Osteoblast (primary cell): ENCODE data around the gene LMNTD1. TPM values are rescaled to one million over a fixed set of nuclear protein-coding genes. Genes with fewer than 3 reads are reported as not detected.
A peak's percentile ranks its signal among the peaks of the same experiment; 100 is the strongest.

ENCODE experiments used
- DNase-seq: peaks from one replicate; pipeline ENCODE4 v3.0.0; 2011; ENCODE audit warnings: low spot score, mixed read lengths; ENCODE audit not compliant: insufficient read length; ENCODE audit errors: missing footprints
- H2AFZ ChIP-seq: 2 replicates; pipeline ENCODE4 v1.6.0; 2011; ENCODE audit warnings: mild to moderate bottlenecking, low read length
- H3K27ac ChIP-seq: 2 replicates; pipeline ENCODE4 v1.5.1; 2011; ENCODE audit warnings: mild to moderate bottlenecking, low read depth, low read length, moderate library complexity
- H3K27me3 ChIP-seq: 2 replicates; pipeline ENCODE4 v1.6.0; 2012; ENCODE audit warnings: mild to moderate bottlenecking, control low read depth, inconsistent platforms, low read length, moderate library complexity; ENCODE audit not compliant: insufficient read depth
- H3K36me3 ChIP-seq: 2 replicates; pipeline ENCODE4 v1.5.1; 2011; ENCODE audit warnings: mild to moderate bottlenecking, low read length, control low read depth, moderate library complexity; ENCODE audit not compliant: insufficient read depth
- H3K4me1 ChIP-seq: 2 replicates; pipeline ENCODE4 v1.5.1; 2011; ENCODE audit warnings: mild to moderate bottlenecking, low read length, control low read depth, moderate library complexity; ENCODE audit not compliant: insufficient read depth
- H3K4me2 ChIP-seq: 2 replicates; pipeline ENCODE4 v1.6.0; 2011; ENCODE audit warnings: mild to moderate bottlenecking, low read length; ENCODE audit not compliant: insufficient read depth
- H3K4me3 ChIP-seq: fragments of 200-600 bp; sonication (generic); 3 replicates; pipeline ENCODE4 v1.5.1; 2012; ENCODE audit warnings: mild to moderate bottlenecking, low read length, inconsistent platforms; ENCODE audit not compliant: insufficient read depth
- H3K79me2 ChIP-seq: 2 replicates; pipeline ENCODE4 v1.6.0; 2012; ENCODE audit warnings: mild to moderate bottlenecking, low read length, control low read depth, inconsistent platforms; ENCODE audit not compliant: insufficient read depth
- H3K9me3 ChIP-seq: 2 replicates; pipeline ENCODE4 v1.5.1; 2011; ENCODE audit warnings: low read depth, low read length, control low read depth
- H4K20me1 ChIP-seq: 2 replicates; pipeline ENCODE4 v1.6.0; 2012; ENCODE audit warnings: mild to moderate bottlenecking, low read length, control low read depth; ENCODE audit not compliant: insufficient read depth
- CTCF ChIP-seq: IDR thresholded peaks from 2 replicates; pipeline ENCODE4 v1.5.1; 2011; ENCODE audit warnings: mild to moderate bottlenecking, low read depth, low read length, moderate library complexity; ENCODE audit errors: extremely low read depth
- total RNA-seq: library from RNA; depleted of rRNA; stranded (reverse); fragments of >200 nt; gene quantifications from 2 replicates; pipeline ENCODE4 v1.2.3, GENCODE V29; 2012

LMNTD1 gene
- total RNA-seq, 1 donor, result not detected

DNA sequence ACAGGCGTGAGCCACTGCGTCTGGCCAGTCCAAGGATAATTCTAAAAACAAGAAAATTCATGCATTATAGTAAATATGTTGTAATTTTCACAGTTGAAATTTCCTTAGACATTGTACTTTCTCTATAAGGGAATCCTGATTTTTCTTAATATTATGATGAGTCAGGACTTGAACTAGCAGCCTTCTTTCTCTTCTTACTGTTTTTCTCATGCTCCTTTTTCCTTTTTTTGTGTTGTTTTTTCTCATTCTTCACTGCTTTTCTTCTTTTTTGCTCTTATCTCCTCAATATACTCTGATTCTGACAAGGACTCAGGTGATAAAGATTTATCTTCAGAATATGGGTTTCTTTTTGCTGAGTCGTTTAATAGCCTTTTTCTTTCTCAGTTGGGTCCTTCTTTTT, 117.7 kb downstream of the LMNTD1 start:
- Histone ChIP-seq H3K4me1 (peaks cover 23% of the 10 kb centered on the region), H3K79me2 (no peaks in the 10 kb centered on the region), H3K36me3 (no peaks in the 10 kb centered on the region), H3K27me3 (no peaks in the 10 kb centered on the region), H3K4me3 (no peak overlapping the region), H2AFZ (peak overlapping the region; percentile 98), H3K4me2 (no peak overlapping the region), H3K27ac (no peak overlapping the region), H3K9me3 (no peaks in the 10 kb centered on the region), H4K20me1 (no peaks in the 10 kb centered on the region)
- TF ChIP-seq CTCF, result no peak
- no peak for DNase-seq

- no peak for TF ChIP-seq CTCF
- Histone ChIP-seq H2AFZ (peak overlapping the region; percentile 53), H3K79me2 (no peaks in the 10 kb centered on the region), H3K4me2 (no peak overlapping the region), H3K27me3 (no peaks in the 10 kb centered on the region), H3K4me3 (no peak overlapping the region), H3K27ac (no peak overlapping the region), H3K4me1 (peaks cover 23% of the 10 kb centered on the region), H3K9me3 (no peaks in the 10 kb centered on the region), H3K36me3 (no peaks in the 10 kb centered on the region), H4K20me1 (no peaks in the 10 kb centered on the region)
- no peak for DNase-seq
Observed at GRCh38 chr12:25434515-25434914, 118.6 kb downstream of the LMNTD1 start.

DNA sequence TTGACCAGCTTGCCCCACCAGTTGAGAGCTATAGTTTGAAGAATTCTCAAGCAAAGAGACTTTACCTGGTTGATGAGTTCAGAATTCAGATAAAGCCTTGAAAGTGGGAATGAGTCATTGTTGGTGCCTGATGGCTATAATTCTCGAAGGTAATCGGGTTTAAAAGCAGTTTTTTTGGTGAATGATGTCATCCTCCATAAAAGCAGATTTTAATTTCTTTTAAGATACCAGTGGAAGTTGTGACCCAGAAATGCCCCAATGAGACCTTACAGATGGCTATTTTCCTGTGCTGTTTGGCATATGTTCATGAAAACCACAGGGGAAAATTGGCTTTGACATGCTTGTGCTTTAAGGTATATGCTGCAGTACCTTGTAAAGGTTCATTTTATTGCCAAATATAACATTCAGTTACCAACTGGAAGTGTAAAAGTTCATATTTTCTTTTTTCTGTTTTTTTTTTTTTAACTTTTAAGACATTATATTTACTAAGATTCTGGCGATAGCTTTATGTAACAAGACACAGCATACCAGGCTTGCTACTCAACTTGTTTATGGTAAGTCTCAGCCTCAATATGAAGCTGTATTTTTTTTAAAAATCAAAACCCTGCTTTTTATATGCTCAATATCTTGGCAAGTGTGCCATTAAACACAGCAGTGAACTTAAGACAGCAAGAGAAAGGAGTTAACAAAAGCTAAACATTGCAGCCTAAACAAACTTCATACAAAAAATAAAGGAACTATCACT, 119.3 kb downstream of the LMNTD1 start:
- no peaks in the 10 kb centered on the region for H3K27me3 ChIP-seq
- peak overlapping the region; percentile 15 for H3K4me2 ChIP-seq
- no peaks in the 10 kb centered on the region for H3K79me2 ChIP-seq
- H4K20me1 ChIP-seq, result no peaks in the 10 kb centered on the region
- H2AFZ ChIP-seq, result no peak overlapping the region
- H3K4me3 ChIP-seq, result no peak overlapping the region
- no peak for TF ChIP-seq CTCF
- DNase-seq, result peak; percentile 27
- H3K4me1 ChIP-seq, result peaks cover 23% of the 10 kb centered on the region
- peak overlapping the region; percentile 35 for H3K27ac ChIP-seq
- H3K36me3 ChIP-seq, result no peaks in the 10 kb centered on the region
- H3K9me3 ChIP-seq, result no peaks in the 10 kb centered on the region

- Histone ChIP-seq H3K79me2 (no peaks in the 10 kb centered on the region), H2AFZ (no peak overlapping the region), H3K36me3 (no peaks in the 10 kb centered on the region), H3K4me2 (no peak overlapping the region), H3K4me3 (no peak overlapping the region), H3K27me3 (no peaks in the 10 kb centered on the region), H3K9me3 (no peaks in the 10 kb centered on the region), H3K4me1 (peaks cover 23% of the 10 kb centered on the region), H3K27ac (no peak overlapping the region), H4K20me1 (no peaks in the 10 kb centered on the region)
- no peak for TF ChIP-seq CTCF
- DNase-seq, result no peak
Observed at GRCh38 chr12:25433024-25433423, 120.1 kb downstream of the LMNTD1 start.
